Mucosa of stomach (tissue), 1 donor: ENCODE data around the gene GYG1.

Experiments
- H3K27me3 ChIP-seq: one replicate; pipeline ENCODE4 v1.7.0; 2013; ENCODE audit warnings: mild to moderate bottlenecking, low read length; ENCODE audit not compliant: control insufficient read depth, insufficient read depth
- H3K36me3 ChIP-seq: one replicate; pipeline ENCODE4 v1.7.0; 2013; ENCODE audit warnings: low read length; ENCODE audit not compliant: control insufficient read depth, insufficient read depth
- H3K4me1 ChIP-seq: one replicate; pipeline ENCODE4 v1.7.0; 2013; ENCODE audit warnings: mild to moderate bottlenecking, low read length; ENCODE audit not compliant: control insufficient read depth, insufficient read depth
- H3K4me3 ChIP-seq: one replicate; pipeline ENCODE4 v1.7.0; 2013; ENCODE audit warnings: low read length
- H3K9ac ChIP-seq: one replicate; pipeline ENCODE4 v1.7.0; 2013; ENCODE audit warnings: mild to moderate bottlenecking, low read length, moderate library complexity
- H3K9me3 ChIP-seq: one replicate; pipeline ENCODE4 v1.7.0; 2013; ENCODE audit warnings: mild to moderate bottlenecking, low read length, moderate library complexity; ENCODE audit not compliant: control insufficient read depth
- donor health status: Pancreatic carcinoma.

GYG1 gene

GRCh38 chr3:148992635-148993255 is 1.4 kb downstream of the GYG1 start:
- H3K9ac ChIP-seq, result peak overlapping the region; percentile 84

GRCh38 chr3:148997623-148998022 is 6.3 kb downstream of the GYG1 start:
- H3K4me3 ChIP-seq, result no peak overlapping the region
- H3K27me3 ChIP-seq, result no peaks in the 10 kb centered on the region
- no peaks in the 10 kb centered on the region for H3K9me3 ChIP-seq
- H3K9ac ChIP-seq, result no peak overlapping the region
- peaks cover 5% of the 10 kb centered on the region for H3K4me1 ChIP-seq
- H3K36me3 ChIP-seq, result no peaks in the 10 kb centered on the region

More at GRCh38 chr3:148992635-148993255, 1.4 kb downstream of the GYG1 start:
- no peaks in the 10 kb centered on the region for H3K27me3 ChIP-seq
- H3K4me3 ChIP-seq, result no peak overlapping the region
- H3K9me3 ChIP-seq, result no peaks in the 10 kb centered on the region
- H3K36me3 ChIP-seq, result no peaks in the 10 kb centered on the region
- peaks cover 7% of the 10 kb centered on the region for H3K4me1 ChIP-seq

DNA sequence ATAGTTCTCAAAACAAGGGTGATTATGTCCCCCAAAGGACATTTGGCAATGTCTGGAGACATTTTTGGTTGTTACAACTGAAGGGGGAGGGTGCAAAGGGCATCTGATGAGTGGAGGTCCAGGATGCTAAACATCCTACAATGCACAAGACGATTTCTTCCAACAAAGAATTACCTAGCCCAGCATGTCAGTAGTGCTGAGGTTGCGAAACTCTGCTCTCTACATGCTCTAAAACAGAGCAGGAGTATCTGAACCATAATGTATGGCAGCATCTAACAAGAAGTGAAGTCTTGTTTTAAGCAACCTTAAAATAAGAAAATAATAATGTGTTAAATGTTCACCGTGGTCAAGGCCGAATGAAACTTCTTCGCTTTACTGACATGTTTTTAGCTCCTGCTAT is 7.0 kb downstream of the GYG1 start:
- no peaks in the 10 kb centered on the region for H3K4me1 ChIP-seq
- no peak overlapping the region for H3K4me3 ChIP-seq
- H3K9me3 ChIP-seq, result no peaks in the 10 kb centered on the region
- no peak overlapping the region for H3K9ac ChIP-seq
- H3K27me3 ChIP-seq, result no peaks in the 10 kb centered on the region
- H3K36me3 ChIP-seq, result no peaks in the 10 kb centered on the region

- H3K36me3 ChIP-seq, result no peaks in the 10 kb centered on the region
- no peak overlapping the region for H3K9ac ChIP-seq
- no peaks in the 10 kb centered on the region for H3K9me3 ChIP-seq
- no peaks in the 10 kb centered on the region for H3K4me1 ChIP-seq
- H3K4me3 ChIP-seq, result no peak overlapping the region
- no peaks in the 10 kb centered on the region for H3K27me3 ChIP-seq
Observed at GRCh38 chr3:148998715-148999423, 7.5 kb downstream of the GYG1 start.

- Histone ChIP-seq H3K36me3 (no peaks in the 10 kb centered on the region), H3K27me3 (no peaks in the 10 kb centered on the region), H3K9me3 (no peaks in the 10 kb centered on the region), H3K4me3 (no peak overlapping the region), H3K4me1 (no peaks in the 10 kb centered on the region), H3K9ac (no peak overlapping the region)
Observed at GRCh38 chr3:148999806-149000205, 8.5 kb downstream of the GYG1 start.

DNA sequence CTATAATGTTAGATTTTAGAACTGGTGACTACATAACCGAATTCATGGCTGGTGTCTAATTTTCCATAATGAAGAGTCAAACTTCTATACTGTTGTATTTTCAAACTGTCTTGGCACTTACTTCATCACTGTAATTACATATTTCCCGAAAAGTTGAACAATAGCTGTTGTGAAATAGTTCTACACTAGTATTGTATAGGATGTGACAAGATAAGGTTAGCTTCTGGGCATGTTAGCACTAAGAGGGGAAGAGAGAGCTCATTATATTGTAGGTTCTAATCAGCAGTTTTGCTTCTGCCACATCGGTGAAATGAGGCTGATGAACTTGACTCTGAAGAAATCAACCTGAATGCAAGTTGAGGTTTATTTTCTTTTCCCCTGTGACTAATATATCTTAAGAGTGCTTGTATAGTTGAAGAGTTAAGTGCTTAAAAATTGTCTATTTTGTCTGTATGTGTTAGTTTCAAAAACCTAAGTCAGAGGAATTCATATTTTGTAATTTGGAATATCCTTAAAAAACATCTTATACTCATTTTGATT is 8.9 kb downstream of the GYG1 start:
- Histone ChIP-seq H3K9ac (no peak overlapping the region), H3K4me3 (no peak overlapping the region), H3K36me3 (no peaks in the 10 kb centered on the region), H3K9me3 (no peaks in the 10 kb centered on the region), H3K4me1 (no peaks in the 10 kb centered on the region), H3K27me3 (no peaks in the 10 kb centered on the region)

DNA sequence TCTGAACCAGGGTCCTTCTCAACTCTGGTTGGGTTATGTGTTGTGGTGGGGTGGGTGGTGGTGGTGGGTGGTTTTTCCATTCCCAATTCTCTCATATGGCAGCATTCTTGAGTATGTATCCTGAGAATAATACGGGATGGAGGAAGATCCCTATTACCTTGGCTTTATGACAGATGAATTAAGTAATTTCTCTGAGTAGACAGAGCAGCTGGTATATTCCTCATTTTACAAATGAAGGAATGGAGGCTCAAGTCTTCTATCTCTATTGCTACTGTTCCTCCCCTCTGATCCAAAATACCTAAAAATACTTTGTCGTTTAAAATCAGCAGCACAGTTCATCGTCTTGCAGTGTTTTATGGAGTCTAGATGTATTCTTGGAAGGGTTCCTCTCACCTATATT is 10.4 kb downstream of the GYG1 start:
- H3K9ac ChIP-seq, result no peak overlapping the region
- no peaks in the 10 kb centered on the region for H3K27me3 ChIP-seq
- H3K4me3 ChIP-seq, result no peak overlapping the region
- no peaks in the 10 kb centered on the region for H3K9me3 ChIP-seq
- H3K36me3 ChIP-seq, result no peaks in the 10 kb centered on the region
- H3K4me1 ChIP-seq, result no peaks in the 10 kb centered on the region

DNA sequence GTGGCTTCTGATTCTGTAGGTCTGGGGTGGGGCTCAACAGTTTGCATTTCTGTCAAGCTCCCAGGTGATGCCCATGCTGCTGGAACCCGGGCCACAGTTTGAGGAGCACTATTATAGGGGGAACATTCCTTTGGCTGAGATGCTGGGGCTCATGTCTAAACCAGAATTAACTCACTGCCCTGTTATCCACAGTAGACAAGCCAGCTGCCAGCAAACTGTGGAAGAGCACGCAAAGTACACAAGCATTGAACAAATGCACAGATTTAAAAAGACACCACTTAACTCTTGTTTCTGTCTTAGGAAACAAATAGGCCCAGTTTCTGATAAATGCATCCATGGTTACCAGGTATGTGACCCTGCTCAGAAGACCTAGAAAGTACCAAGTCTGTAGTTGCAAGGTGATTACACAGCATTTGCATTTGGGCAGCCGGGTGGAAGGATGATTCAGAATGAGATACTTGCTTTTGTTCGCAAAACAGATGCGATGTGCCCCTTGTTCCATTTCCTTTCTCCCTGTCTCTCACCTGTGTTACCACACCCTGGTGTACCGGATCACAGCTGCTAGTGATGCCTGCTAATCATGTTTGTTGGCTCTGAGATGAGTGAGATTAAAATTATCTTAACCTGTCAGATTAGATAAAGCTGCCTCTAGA is 12.4 kb downstream of the GYG1 start:
- Histone ChIP-seq H3K4me1 (no peaks in the 10 kb centered on the region), H3K27me3 (no peaks in the 10 kb centered on the region), H3K36me3 (no peaks in the 10 kb centered on the region), H3K9ac (no peak overlapping the region), H3K9me3 (no peaks in the 10 kb centered on the region), H3K4me3 (no peak overlapping the region)

DNA sequence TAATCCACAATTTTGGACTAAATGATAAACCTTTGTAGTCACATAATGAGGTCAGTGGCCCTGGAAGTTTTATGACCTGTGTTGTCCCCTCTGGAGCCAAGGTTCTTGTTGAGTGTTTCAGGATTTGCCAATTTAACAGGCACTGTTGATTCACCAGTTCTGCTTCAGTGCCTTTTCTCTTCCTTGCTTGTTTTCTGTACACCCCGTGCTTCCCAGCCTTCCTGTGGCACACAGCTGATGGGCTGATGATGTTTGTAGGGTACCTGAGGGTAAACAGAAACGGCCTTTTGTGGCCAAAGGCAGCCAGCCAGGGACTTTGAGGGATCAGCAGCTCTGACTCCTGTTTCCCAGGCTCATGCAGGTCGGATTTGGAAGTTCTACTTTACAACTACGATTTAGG is 13.3 kb downstream of the GYG1 start:
- no peaks in the 10 kb centered on the region for H3K4me1 ChIP-seq
- H3K9ac ChIP-seq, result no peak overlapping the region
- H3K27me3 ChIP-seq, result no peaks in the 10 kb centered on the region
- no peaks in the 10 kb centered on the region for H3K36me3 ChIP-seq
- H3K4me3 ChIP-seq, result no peak overlapping the region
- no peaks in the 10 kb centered on the region for H3K9me3 ChIP-seq

GRCh38 chr3:149005416-149005815 is 14.1 kb downstream of the GYG1 start:
- Histone ChIP-seq H3K27me3 (no peaks in the 10 kb centered on the region), H3K4me3 (no peak overlapping the region), H3K9ac (no peak overlapping the region), H3K36me3 (no peaks in the 10 kb centered on the region), H3K4me1 (no peaks in the 10 kb centered on the region), H3K9me3 (no peaks in the 10 kb centered on the region)

- no peak overlapping the region for H3K9ac ChIP-seq
- no peaks in the 10 kb centered on the region for H3K27me3 ChIP-seq
- H3K9me3 ChIP-seq, result no peaks in the 10 kb centered on the region
- no peaks in the 10 kb centered on the region for H3K4me1 ChIP-seq
- no peaks in the 10 kb centered on the region for H3K36me3 ChIP-seq
- no peak overlapping the region for H3K4me3 ChIP-seq
Observed at GRCh38 chr3:149007567-149008257, 16.4 kb downstream of the GYG1 start.

- no peak overlapping the region for H3K4me3 ChIP-seq
- no peaks in the 10 kb centered on the region for H3K4me1 ChIP-seq
- H3K9me3 ChIP-seq, result no peaks in the 10 kb centered on the region
- H3K27me3 ChIP-seq, result no peaks in the 10 kb centered on the region
- no peaks in the 10 kb centered on the region for H3K36me3 ChIP-seq
- no peak overlapping the region for H3K9ac ChIP-seq
Observed at GRCh38 chr3:149009732-149010131, 18.4 kb downstream of the GYG1 start.
